ENCODE measurements around the gene PHC2. TPM values are rescaled to one million over a fixed set of nuclear protein-coding genes. Genes with fewer than 3 reads are reported as not detected.
A peak's percentile ranks its signal among the peaks of the same experiment; 100 is the strongest.

Gene PHC2
- total RNA-seq, 1 donor from 2014 or later, result 155 TPM

GRCh38 chr1:33302325-33302724, 128.6 kb downstream of the PHC2 start:
- TF ChIP-seq, protein P1, sequence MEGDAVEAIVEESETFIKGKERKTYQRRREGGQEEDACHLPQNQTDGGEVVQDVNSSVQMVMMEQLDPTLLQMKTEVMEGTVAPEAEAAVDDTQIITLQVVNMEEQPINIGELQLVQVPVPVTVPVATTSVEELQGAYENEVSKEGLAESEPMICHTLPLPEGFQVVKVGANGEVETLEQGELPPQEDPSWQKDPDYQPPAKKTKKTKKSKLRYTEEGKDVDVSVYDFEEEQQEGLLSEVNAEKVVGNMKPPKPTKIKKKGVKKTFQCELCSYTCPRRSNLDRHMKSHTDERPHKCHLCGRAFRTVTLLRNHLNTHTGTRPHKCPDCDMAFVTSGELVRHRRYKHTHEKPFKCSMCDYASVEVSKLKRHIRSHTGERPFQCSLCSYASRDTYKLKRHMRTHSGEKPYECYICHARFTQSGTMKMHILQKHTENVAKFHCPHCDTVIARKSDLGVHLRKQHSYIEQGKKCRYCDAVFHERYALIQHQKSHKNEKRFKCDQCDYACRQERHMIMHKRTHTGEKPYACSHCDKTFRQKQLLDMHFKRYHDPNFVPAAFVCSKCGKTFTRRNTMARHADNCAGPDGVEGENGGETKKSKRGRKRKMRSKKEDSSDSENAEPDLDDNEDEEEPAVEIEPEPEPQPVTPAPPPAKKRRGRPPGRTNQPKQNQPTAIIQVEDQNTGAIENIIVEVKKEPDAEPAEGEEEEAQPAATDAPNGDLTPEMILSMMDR (conservative IDR thresholded peaks at IDR 0.05), result no peak
- DNase-seq (ENCODE audit: low read depth, low spot score), result no peak
- Mint-ChIP-seq H3K9me3 (no peaks in the 10 kb centered on the region), H3K27ac (ENCODE audit: unreplicated experiment) (no peak overlapping the region), H3K27me3 (ENCODE audit: low read depth) (no peaks in the 10 kb centered on the region), H3K4me3 (no peak overlapping the region), H3K4me1 (peaks cover 10% of the 10 kb centered on the region), H3K36me3 (ENCODE audit: low read depth) (peaks cover 16% of the 10 kb centered on the region)

- no peaks in the 10 kb centered on the region for H3K9me3 Mint-ChIP-seq
- no peak overlapping the region for H3K4me3 Mint-ChIP-seq
Observed at GRCh38 chr1:33301273-33301984, 129.5 kb downstream of the PHC2 start.

GRCh38 chr1:33300673-33301072, 130.2 kb downstream of the PHC2 start:
- peaks cover 21% of the 10 kb centered on the region for H3K36me3 Mint-ChIP-seq (ENCODE audit: low read depth)
- DNase-seq (ENCODE audit: low read depth, low spot score), result no peak
- H3K9me3 Mint-ChIP-seq, result no peaks in the 10 kb centered on the region
- no peak overlapping the region for H3K27ac Mint-ChIP-seq (ENCODE audit: unreplicated experiment)
- no peaks in the 10 kb centered on the region for H3K27me3 Mint-ChIP-seq (ENCODE audit: low read depth)
- H3K4me3 Mint-ChIP-seq, result no peak overlapping the region
- TF ChIP-seq, protein P1 (conservative IDR thresholded peaks at IDR 0.05), result no peak
- peaks cover 10% of the 10 kb centered on the region for H3K4me1 Mint-ChIP-seq

More at GRCh38 chr1:33301273-33301984, 129.5 kb downstream of the PHC2 start:
- DNase-seq (ENCODE audit: low read depth, low spot score), result no peak
- Mint-ChIP-seq H3K27ac (ENCODE audit: unreplicated experiment) (no peak overlapping the region), H3K4me1 (peaks cover 10% of the 10 kb centered on the region), H3K27me3 (ENCODE audit: low read depth) (no peaks in the 10 kb centered on the region), H3K36me3 (ENCODE audit: low read depth) (peaks cover 18% of the 10 kb centered on the region)
- TF ChIP-seq, protein P1 (conservative IDR thresholded peaks at IDR 0.05), result no peak

DNA sequence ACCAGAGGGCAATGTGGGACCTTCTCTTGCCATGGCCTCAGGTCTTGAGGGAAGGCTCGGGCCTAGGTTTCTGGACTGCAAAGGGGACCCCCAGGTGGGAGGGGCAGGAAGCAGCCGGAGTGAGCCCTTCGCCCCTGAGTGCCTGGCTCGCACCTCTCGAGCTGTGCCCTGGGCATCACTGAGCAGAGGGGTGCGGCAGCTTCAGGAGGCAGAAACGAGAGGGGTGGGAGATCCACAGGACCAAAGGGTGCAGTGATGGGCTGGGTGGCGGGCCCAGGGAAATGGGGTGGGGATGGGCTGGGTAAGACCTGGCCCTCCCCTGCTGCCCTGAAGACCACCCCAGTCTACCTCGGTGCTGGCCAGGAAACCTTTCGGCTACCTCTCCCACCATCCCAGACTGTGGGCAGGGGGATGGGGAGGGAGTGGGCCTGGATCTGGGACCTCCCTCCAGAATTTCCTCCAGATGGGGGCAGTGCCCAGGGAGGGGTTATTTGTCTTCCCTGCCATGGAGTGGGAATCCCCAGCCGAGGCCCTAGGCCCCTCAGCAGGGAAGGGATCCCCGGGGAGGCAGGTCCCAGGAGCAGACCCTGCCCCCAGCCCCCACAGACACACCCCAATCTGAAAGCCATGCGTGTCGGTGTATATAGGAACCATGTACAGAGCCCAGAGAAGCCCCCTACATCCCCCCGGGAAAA, 131.3 kb downstream of the PHC2 start:
- no peak for DNase-seq (ENCODE audit: low read depth, low spot score)
- Mint-ChIP-seq H3K27ac (ENCODE audit: unreplicated experiment) (no peak overlapping the region), H3K4me1 (peaks cover 4% of the 10 kb centered on the region), H3K9me3 (no peaks in the 10 kb centered on the region), H3K36me3 (ENCODE audit: low read depth) (peaks cover 25% of the 10 kb centered on the region), H3K4me3 (no peak overlapping the region), H3K27me3 (ENCODE audit: low read depth) (no peaks in the 10 kb centered on the region)
- TF ChIP-seq, protein P1 (conservative IDR thresholded peaks at IDR 0.05), result no peak

DNA sequence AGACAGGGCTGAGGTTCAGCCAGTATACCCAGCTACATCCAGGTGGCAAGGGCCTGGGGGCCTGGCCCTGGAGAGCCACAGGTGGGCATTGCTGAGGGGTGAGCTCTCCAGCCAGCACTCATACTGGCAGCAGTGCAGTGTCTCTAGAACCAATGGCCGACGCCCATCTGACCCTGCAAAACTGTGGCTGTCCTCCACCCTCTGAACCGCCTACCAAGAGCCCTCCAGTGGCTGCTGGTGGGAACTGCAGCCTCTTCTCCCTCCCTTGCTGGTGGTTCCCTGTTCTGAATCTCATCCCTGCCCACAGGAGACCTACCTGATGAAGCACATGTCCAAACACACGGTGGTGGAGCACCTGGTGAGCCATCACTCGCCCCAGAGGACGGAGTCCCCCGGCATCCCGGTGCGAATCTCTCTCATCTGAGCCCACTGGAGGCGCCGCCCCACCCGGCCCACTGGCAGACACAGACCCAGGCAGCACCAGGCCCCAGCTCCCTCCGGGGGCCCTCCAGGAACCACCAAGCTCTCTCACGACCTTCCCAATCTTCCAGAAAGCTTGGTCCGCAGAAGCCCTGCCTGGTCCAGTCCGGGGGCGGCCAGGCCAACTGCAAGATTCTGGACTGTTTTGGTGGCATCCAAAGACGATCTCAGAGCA, 132.1 kb downstream of the PHC2 start:
- Mint-ChIP-seq H3K36me3 (ENCODE audit: low read depth) (peaks cover 30% of the 10 kb centered on the region), H3K4me1 (peaks cover 4% of the 10 kb centered on the region), H3K4me3 (no peak overlapping the region), H3K27ac (ENCODE audit: unreplicated experiment) (no peak overlapping the region), H3K9me3 (no peaks in the 10 kb centered on the region), H3K27me3 (ENCODE audit: low read depth) (no peaks in the 10 kb centered on the region)
- DNase-seq (ENCODE audit: low read depth, low spot score), result peak; percentile 69
- TF ChIP-seq, protein P1 (conservative IDR thresholded peaks at IDR 0.05), result peak; percentile 76

Data from neural crest cell (in vitro differentiated cells).